Measurements from ENCODE around the gene THSD7A.

- no peak for TF ChIP-seq CTCF (IDR thresholded peaks at IDR 0.05; ENCODE audit: insufficient read depth, low read depth, low read length)
- TF ChIP-seq EZH2 (IDR thresholded peaks at IDR 0.05; ENCODE audit: insufficient read depth, low read length) = no peak
These were observed 346.4 kb downstream of the THSD7A start for GRCh38 chr7:11485636-11486035.
